KOPT-K1 (cell line): ENCODE measurements around the gene NT5C2.
"Not testable (repeated sequence)": the region's sequence is repeated elsewhere in the genome, so short reads cannot be mapped to it uniquely, and the experiment has no call there.

Experiments
- H3K27ac ChIP-seq: fragments of 200-600 bp; sonication (generic); 2 replicates; pipeline ENCODE4 v1.5.1; 2016; ENCODE audit warnings: antibody characterized with exemption, mild to moderate bottlenecking, low read depth, low read length; ENCODE audit not compliant: poor library complexity, severe bottlenecking
- H3K36me3 ChIP-seq: fragments of 200-600 bp; sonication (generic); 2 replicates; pipeline ENCODE4 v1.5.1; 2017; ENCODE audit warnings: antibody characterized with exemption, mild to moderate bottlenecking, low read length, moderate library complexity; ENCODE audit not compliant: insufficient read depth
- H3K9me3 ChIP-seq: fragments of 200-600 bp; sonication (generic); 2 replicates; pipeline ENCODE4 v1.5.1; 2017; ENCODE audit warnings: antibody characterized with exemption, low read length, mild to moderate bottlenecking; ENCODE audit not compliant: insufficient read depth, poor library complexity, severe bottlenecking

The NT5C2 gene

DNA sequence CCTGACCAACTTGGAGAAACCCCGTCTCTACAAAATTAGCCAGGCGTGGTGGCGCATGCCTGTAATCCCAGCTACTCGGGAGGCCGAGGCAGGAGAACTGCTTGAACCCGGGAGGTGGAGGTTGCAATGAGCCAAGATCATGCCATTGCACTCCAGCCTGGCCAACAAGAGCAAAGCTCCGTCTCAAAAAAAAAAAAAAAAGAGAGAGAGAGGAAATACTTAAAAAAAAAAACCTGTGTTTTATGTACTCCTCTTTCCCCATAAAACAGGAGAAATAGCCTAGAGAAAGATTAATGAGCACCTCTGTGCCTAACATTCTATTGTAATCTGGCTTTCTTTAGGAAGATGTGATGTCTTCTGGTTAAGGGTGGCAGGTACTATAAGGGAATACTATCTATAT, 1.9 kb downstream of the NT5C2 start:
- H3K36me3 ChIP-seq, H3K9me3 ChIP-seq: not testable (repeated sequence)
- peak overlapping the region; percentile 95 for H3K27ac ChIP-seq

DNA sequence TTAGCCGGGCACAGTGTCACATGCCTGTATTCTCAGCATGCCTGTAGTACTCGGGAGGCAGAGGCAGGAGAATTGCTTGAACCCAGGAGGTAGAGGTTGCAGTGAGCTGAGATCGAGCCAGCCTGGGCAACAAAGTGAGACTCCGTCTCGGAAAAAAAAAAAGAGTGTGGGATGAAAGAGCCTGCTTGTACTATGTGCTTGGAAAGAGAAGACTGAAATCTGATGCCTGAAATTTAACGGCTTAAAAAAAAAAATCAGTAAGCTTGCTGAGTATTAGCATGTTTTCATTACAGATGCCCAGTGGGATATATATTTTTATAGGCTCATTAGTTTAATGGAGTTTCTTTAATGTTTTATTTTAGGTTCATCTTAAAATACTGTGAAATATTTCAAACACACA, 4.2 kb downstream of the NT5C2 start:
- H3K27ac ChIP-seq = no peak overlapping the region
- H3K36me3 ChIP-seq = peaks cover 7% of the 10 kb centered on the region
- H3K9me3 ChIP-seq = no peaks in the 10 kb centered on the region

DNA sequence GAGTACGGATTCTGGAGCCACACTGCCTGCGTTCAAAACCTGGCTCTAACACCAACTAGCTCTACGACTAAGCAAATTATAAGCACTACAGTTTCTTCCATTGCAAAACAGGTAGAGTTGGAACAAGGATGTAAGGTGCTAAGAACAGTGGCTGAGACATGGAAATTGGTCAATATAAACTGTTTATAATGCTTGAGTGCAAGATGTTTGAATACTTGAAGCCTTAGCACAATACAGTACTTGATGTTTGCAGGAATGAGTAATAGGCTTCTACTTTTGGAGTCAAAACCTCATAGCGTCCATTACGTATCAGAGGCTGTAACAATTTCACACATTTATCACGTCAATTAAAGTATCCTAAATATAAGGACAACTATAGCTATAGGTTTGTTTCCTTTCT, 6.9 kb downstream of the NT5C2 start:
- peaks cover 7% of the 10 kb centered on the region for H3K36me3 ChIP-seq
- H3K9me3 ChIP-seq = no peaks in the 10 kb centered on the region
- peak overlapping the region; percentile 8 for H3K27ac ChIP-seq

DNA sequence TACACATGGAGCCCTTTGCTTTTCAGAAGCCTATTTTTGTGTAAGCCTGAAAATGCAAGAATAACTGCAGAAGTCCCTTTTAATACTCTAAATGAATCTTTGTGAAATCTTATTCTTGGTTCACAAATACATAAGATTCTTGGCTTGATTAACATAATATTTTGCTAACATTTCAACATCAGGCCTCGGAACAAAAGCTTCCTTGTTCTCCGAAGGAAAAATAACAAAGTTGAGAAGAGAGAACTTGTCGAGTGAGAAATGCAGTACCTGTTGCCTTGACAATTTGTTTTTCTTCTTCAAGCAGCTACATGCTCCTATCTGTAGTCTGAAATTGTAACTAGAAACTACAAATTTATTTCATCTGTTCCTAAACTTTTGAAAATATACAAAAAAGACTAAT, 8.5 kb downstream of the NT5C2 start:
- H3K36me3 ChIP-seq = peaks cover 21% of the 10 kb centered on the region
- H3K27ac ChIP-seq = peak overlapping the region; percentile 8
- H3K9me3 ChIP-seq = no peaks in the 10 kb centered on the region

DNA sequence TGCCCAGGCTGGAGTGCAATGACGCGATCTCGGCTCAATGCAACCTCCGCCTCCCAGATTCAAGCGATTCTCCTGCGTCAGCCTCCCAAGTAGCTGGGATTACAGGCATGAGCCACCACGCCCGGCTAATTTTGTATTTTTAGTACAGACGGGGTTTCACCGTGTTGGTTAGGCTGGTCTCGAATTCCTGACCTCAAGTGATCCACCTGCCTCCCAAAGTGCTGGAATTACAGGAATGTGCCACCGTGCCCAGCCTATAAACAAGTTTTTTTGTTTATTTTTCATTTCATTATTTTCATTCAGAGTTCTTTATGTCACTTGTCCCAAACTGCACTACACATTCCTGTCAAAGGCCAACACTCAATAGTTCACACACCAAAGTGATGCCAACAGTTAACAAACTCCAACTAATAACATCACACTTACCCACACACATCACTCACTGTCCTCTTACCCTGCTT, 9.1 kb downstream of the NT5C2 start:
- Histone ChIP-seq H3K36me3 (peaks cover 27% of the 10 kb centered on the region), H3K27ac (peak overlapping the region; percentile 8)
- H3K9me3 ChIP-seq = not testable (repeated sequence)

DNA sequence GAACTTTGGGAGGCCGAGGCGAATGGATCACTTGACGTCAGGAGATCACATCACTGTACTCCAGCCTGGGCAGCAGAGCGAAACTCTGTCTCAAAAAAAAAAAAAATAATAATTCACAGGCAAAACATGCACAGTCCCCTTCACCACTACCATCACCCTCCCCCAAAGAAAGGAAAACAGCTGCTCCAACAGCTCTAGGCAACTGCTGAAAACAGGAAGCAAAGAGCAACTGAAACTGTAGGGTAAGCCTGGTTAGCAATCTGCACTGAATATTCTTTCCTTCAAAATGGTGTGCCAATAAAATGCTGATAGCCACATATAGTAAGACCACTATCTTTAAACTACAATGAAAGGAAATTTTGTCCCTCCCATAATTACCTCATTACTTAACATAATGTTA, 11.8 kb downstream of the NT5C2 start:
- H3K27ac ChIP-seq = peak overlapping the region; percentile 87
- no peaks in the 10 kb centered on the region for H3K9me3 ChIP-seq
- peaks cover 51% of the 10 kb centered on the region for H3K36me3 ChIP-seq

DNA sequence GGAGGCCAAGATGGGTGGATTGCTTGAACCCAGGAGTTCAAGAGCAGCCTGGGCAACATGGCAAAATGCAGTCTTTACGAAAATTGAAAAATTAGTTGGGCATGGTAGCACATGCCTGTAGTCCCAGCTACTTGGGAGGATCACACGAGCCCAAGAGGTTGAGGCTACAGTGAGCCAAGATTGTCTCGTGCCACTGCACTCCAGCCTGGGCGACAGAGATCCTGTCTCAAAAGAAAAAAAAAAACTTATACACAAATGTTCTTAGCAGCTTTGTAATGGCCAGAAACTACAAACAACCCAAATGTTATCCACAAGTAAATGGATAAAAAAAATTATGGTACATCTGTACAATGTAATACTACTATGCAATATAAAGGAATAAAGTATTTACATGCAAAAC, 12.6 kb downstream of the NT5C2 start:
- peak overlapping the region; percentile 87 for H3K27ac ChIP-seq
- H3K9me3 ChIP-seq = no peaks in the 10 kb centered on the region
- peaks cover 58% of the 10 kb centered on the region for H3K36me3 ChIP-seq

DNA sequence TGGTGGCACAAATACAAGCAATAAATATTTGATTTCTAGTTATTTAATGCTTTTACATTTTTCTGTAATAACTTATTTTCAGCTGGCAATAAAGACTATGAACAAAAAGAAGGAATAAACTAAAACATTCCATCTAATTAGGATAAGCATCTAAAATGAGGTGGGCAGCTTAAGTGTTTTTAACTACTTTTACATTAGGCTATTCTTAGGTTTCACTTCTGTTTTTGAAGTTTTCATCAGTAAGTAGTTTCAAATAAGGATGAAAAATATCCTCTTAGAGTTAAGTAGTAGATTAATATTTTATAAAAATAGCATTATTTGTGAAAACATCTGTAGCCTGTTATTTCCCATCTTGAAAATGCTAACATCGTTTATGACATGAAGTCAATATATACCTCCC, 15.9 kb downstream of the NT5C2 start:
- H3K9me3 ChIP-seq = no peaks in the 10 kb centered on the region
- H3K27ac ChIP-seq = no peak overlapping the region
- peaks cover 85% of the 10 kb centered on the region for H3K36me3 ChIP-seq

DNA sequence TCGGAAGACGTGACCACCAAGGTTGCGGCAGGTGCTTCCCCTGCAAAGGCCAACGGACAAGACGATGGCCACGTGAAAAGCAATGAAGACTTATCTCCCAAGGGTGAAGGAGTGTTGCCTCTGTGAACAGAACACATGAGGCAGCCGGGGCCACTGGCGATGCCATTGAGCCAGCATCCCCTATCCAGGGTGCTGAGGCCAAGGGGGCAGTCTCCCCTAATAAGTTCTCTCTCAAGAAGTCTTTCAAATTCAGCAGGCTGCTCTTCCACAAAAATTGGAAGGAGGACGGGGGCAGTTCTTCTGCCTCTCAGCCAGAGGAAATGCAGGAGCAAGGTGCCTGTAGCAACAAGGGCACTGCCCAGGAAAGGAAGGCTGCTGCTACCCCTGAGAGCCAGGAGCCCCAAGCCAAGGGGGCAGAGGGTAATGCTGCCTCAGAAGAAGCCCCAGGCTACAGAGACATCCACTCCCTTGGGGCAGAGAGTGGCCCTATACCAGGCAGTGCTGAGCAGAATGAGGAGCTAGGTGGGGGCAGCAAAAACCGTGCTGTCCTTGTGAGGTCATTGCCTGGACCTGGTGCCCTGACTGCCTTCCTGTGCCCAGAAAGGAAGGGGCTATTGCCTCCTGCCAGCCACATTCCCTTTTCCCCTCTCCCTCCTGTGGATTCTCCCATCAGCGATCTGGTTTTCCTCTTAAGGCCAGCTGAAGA, 17.3 kb downstream of the NT5C2 start:
- no peaks in the 10 kb centered on the region for H3K9me3 ChIP-seq
- H3K36me3 ChIP-seq = peaks cover 92% of the 10 kb centered on the region
- no peak overlapping the region for H3K27ac ChIP-seq

DNA sequence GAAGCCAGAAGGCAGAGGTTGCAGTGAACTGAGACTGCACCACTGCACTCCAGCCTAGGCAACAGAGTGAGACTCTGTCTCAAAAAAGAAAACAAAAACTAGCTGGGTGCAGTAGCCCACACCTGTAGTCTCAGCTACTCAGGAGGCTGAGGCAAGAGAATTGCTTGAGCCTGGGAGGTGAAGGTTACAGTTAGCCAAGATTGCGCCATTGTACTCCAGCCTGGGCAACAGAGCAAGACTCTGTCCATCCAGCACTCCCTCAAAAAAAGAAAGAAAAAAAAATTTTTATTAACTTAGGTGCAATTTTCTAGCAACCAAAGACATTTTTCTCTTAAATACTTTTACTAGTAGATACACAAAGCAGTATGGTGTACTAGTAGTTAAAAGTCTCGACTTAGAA, 18.7 kb downstream of the NT5C2 start:
- peaks cover 91% of the 10 kb centered on the region for H3K36me3 ChIP-seq
- H3K9me3 ChIP-seq, H3K27ac ChIP-seq: not testable (repeated sequence)

DNA sequence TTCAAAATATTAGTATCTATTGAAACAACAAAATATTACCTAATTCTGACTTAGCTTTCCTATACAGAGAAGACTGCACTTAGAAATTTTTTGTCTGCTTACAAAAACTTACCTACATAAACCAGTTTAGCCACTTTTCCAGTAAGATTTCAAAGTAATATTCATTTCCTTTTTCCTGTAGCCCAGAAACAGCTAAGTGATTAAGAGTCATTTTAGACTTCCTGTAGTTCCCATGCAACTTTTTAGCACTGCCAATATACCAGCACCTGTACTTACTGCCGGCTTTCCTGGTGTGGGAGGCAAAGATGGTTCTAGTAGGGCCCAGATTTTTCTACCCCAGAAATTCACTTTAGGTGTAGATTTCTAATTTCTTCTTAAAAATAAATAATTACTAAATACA, 21.8 kb downstream of the NT5C2 start:
- H3K27ac ChIP-seq = no peak overlapping the region
- H3K36me3 ChIP-seq = peaks cover 91% of the 10 kb centered on the region
- no peaks in the 10 kb centered on the region for H3K9me3 ChIP-seq

DNA sequence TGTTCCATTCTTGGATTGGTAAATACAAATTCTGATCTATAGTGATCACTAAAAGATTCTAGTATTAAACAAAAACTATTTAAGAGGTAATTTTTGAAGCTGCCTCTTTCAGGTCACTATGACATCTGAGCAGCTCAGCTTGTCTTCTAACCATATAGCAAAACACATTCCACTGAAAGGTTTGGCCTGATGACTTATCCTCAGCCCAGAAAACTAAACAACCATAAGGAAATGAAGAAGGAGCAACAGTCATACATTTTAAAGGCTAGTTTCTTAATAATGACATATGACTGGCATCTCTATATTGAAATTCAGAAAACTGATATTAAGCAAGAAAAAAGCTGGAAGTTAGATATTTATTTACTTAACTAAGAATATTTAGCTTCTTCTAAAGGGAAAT, 24.6 kb downstream of the NT5C2 start:
- Histone ChIP-seq H3K27ac (no peak overlapping the region), H3K36me3 (peaks cover 91% of the 10 kb centered on the region), H3K9me3 (peaks cover 6% of the 10 kb centered on the region)

DNA sequence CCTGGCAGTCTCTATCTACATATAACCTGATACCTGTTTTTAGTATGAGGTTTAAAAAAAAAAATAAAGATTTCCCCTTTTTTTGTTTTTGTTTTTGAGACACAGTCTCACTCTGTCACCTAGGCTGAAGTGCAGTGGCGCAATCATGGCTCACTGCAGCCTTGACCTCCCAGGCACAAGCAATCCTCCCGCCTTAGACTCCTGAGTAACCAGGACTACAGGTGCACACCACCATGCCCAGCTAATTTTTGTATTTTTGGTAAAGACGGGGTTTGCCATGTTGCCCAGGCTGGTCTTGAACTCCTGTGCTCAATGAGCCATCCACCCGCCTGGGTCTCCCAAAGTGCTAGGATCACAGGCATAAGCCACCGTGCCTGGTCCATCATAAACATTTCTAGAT, 25.5 kb downstream of the NT5C2 start:
- H3K27ac ChIP-seq, H3K9me3 ChIP-seq: not testable (repeated sequence)
- peaks cover 89% of the 10 kb centered on the region for H3K36me3 ChIP-seq

DNA sequence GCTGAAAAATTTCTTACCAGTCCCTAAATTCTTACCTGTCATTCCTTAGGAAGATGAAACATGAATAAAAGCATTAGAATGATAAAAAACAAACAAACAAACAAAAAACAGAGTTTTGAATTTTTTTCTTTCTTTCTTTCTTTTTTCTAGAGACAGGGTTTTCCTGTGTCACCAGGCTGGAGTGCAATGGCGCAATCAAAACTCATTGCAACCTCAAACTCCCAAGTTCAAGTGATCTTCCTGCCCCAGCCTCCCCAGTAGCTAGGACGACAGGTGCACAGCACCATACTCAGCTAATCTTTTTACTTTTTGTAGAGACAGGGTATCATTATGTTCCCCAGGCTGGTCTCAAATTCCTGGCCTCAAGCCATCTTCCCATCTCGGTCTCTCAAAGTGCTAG, 26.5 kb downstream of the NT5C2 start:
- H3K36me3 ChIP-seq = peaks cover 85% of the 10 kb centered on the region
- peaks cover 10% of the 10 kb centered on the region for H3K9me3 ChIP-seq
- no peak overlapping the region for H3K27ac ChIP-seq

DNA sequence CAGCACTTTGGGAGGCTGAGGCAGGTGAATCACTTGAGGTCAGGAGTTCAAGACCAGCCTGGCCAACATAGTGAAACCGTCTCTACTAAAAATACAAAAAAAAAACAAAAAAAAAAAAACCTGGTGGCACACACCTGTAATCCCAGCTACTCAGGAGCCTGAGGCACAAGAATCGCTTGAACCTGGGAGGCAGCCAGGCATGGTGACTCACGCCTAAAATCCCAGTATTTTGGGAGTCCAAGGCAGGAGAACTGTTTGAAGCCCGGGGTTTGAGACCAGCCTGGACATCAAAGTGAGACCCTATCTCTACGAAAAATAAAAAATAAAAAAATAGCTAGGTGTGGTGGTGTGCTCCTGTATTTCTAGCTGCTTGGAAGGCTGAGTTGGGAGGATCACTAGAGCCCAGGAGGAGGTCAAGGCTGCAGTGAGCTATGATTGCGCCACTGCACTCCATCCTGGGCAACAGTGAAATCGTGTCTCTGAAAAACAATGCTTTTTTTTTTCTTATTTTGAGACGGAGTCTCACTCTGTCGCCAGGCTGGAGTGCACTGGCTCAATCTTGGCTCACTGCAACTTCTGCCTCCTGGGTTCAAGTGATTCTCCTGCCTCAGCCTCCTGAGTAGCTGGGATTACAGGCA, 29.2 kb downstream of the NT5C2 start:
- not testable (repeated sequence) for H3K27ac ChIP-seq, H3K9me3 ChIP-seq
- H3K36me3 ChIP-seq = peaks cover 71% of the 10 kb centered on the region

DNA sequence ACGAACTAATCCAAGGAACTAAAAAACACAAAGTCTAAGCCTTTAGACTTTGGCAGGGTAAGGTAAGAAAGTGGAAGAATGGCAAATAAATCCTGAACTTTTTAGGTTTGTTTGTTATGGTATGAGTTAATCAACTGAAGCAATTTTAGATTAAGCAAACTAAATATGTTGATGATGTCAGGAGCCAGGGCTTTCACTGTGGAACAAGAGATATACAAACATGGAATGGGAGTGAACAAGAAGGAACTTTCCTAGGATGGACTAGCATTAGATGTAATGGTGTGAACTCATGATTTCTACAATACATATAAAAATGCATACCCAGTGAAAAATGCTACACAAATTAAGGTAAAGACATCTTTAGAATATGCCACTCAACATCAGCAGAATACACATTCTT, 35.8 kb downstream of the NT5C2 start:
- peaks cover 59% of the 10 kb centered on the region for H3K36me3 ChIP-seq
- H3K9me3 ChIP-seq = no peaks in the 10 kb centered on the region
- H3K27ac ChIP-seq = no peak overlapping the region
